GM19023 (cell line): ENCODE results near the gene KY.

Source experiments
- ATAC-seq: cut with Tn5 transposase; IDR thresholded peaks from one replicate; pipeline ENCODE4 v1.9.1; 2021; ENCODE audit warnings: mild to moderate bottlenecking, moderate library complexity; ENCODE audit not compliant: unreplicated experiment

KY gene

GRCh38 chr3:134647902-134648760 is 2.7 kb downstream of the KY start:
- ATAC-seq = no peak

DNA sequence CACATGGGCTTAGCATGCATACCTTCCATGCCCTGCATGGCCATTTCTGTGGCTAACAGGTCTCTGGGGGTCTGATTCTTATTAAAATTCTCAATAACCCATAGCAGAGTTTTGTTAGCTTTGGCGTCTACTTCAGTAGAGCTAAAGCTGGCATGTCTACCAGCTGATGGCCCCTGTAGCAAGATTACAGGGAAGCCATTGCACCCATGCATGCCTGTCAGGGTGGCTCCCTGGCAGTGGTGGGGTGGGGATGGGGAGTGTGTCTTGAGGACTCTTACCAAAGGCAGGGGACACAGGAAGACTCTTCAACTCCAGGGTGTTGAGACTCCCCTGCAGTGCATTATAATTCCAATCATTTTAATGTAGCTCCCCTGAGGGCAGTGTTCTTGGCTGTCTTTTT is 4.7 kb downstream of the KY start:
- no peak for ATAC-seq

DNA sequence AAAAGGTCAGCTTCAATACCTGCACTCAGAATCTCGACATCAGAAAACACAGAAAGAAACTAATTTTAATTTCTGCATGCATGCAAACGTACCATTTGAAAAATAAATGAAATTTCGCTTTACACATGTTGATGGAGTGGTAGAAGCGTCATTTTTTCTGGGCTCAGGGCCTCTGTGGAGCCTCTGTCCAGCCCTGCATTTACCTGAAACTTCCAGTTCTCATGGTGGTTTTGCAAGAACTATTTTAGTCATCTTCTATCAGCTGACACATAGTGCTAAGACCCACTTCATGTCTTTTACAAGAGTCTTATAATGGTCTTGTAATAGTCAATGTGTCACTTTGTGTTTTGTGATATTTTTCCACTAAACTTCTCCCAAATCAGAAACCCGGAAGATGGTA is 5.3 kb downstream of the KY start:
- no peak for ATAC-seq

DNA sequence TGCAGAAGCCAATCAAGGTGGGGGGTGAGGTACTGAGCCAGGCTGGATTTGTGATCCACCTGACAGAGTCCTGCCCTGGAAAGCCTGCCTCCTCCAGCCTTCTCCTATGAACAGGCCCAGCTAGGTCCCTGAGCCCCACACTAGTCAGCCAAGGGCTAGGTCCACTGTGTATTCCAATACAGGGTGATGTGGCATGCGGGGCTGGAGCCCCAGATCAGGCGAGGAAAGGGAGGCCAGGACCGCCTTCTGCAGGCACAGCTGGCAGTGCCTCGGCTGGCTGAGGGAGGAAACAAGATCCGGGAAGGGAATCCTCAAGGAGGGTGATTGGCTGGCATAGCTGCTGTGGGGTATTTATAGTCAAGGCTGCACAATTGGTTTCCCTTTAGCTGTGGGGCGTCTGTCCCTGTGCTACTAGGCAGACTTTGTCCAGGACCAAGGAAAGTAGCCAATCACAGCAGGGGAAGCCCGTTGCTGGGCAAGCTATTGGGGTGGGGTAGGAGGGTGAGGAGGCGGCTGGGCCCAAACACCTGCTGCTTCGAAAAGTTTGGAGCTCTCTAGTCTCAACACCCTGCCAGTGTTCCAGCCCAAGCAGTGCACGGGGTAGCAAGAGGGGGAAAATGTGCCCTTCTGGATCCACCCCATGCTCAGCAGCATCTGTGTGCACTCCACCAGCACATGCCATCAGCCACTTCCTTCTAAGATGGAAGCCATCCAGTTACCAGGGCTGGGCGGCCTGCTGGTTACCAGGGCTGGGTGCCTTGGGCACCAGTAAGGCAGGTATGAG is 5.9 kb downstream of the KY start:
- ATAC-seq = no peak

- no peak for ATAC-seq
Measured at GRCh38 chr3:134643150-134643675, 7.6 kb downstream of the KY start.

DNA sequence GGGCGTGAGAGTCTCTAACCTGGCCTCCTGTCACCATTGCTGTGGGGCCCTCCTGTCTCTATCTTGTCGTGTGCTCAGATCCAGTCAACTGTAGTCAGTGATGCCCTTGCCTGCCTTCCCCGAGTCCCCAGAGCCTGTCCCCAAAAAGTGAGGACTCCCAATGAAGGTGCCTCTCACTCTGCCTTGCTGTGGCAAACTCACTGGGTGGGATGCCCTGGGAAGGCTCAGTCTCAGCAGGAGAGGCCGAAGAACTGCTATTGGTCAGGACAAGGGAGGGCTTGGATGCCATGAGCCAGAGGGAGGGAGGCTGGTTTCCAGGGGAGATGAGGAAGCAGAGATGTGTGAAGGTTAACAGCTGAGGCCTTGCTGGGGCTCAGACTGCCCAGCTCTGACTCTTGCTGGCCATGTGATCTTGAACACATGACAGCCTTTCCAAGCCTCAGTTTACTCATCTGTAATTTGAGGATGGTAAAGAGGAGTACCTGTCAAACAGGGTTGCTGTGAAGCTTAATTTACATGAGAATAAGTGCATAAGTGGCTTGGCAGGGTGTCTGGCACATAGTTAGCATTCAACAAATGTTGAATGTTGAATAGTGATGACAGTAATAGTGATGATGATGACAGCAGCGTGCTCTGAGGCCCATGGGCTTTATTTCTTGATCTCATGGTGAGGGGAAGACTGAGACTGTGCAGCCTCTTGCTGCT is 8.2 kb downstream of the KY start:
- no peak for ATAC-seq

GRCh38 chr3:134641671-134642300 is 9.0 kb downstream of the KY start:
- no peak for ATAC-seq

DNA sequence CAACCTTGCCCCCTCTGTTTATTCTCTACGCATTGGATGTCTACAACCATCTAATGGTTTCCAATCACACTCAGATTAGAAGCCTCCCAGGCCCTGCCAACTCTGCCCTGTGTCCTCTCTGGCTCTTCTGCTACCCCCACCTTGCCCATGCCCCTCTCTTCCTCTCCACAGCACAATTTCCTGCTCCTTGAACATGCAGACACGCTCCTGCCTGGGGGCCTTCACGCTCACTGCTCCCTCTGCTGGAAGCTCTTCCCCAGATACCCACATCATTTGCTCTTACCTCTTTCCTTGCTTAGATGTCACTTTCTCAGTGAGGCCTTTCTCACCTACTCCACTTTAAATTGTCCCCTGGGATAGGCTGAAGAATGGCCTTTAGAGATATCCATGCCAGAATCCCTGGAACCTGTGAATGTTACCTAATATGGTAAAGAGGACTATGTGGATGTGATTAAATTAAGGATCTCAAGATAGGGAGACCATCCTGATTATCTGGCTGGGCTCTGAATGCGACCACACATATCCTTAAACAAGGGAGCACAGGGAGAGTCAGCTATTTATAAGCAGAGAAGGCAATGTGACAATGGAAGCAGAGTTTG is 9.9 kb downstream of the KY start:
- ATAC-seq = no peak

GRCh38 chr3:134640378-134640777 is 10.4 kb downstream of the KY start:
- ATAC-seq = no peak

GRCh38 chr3:134638385-134639030 is 12.3 kb downstream of the KY start:
- no peak for ATAC-seq

- no peak for ATAC-seq
Measured at GRCh38 chr3:134636406-134636805, 14.4 kb downstream of the KY start.

- no peak for ATAC-seq
Measured at GRCh38 chr3:134630506-134630905, 20.3 kb downstream of the KY start.

GRCh38 chr3:134628884-134629283 is 21.9 kb downstream of the KY start:
- no peak for ATAC-seq

DNA sequence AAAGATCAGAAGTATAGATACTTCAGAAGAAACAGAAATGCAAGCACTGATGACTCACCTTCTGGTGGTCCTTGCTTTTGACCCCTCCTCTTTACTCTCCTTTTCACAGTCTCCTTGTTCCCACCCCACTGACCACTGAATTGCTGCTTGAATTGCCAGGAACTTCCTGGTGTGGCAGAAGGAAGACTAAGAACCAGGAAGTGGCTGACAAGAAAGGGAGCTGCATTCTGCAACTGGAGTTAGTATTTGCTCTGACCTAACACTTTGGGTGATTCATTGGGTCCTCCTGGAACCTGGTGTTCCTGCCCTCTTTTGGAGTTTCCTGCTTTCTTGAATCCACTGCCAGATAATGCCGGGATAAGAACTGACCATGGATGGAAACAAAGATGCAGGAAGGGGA is 23.0 kb downstream of the KY start:
- no peak for ATAC-seq

- no peak for ATAC-seq
Measured at GRCh38 chr3:134625885-134626741, 24.7 kb downstream of the KY start.

DNA sequence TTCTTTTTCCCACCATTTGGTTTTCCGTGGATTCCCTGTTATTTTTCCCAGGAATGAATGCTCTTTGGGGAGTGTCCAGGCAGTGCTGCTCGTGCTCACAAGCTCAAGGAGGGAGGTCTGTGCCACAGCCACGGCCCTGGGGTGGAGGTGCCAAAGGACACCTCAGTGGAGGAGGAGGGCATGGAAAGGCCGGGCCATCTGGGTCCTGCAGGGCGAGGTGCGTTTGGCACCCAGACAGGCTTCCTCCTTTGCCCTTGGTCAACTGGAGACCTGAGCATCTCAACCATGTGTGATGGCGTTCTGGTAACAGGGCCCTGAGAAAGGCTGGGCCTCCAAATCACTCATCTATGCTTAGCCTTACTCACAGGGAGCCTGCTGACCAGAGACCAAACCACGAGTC is 25.4 kb downstream of the KY start:
- ATAC-seq = no peak

DNA sequence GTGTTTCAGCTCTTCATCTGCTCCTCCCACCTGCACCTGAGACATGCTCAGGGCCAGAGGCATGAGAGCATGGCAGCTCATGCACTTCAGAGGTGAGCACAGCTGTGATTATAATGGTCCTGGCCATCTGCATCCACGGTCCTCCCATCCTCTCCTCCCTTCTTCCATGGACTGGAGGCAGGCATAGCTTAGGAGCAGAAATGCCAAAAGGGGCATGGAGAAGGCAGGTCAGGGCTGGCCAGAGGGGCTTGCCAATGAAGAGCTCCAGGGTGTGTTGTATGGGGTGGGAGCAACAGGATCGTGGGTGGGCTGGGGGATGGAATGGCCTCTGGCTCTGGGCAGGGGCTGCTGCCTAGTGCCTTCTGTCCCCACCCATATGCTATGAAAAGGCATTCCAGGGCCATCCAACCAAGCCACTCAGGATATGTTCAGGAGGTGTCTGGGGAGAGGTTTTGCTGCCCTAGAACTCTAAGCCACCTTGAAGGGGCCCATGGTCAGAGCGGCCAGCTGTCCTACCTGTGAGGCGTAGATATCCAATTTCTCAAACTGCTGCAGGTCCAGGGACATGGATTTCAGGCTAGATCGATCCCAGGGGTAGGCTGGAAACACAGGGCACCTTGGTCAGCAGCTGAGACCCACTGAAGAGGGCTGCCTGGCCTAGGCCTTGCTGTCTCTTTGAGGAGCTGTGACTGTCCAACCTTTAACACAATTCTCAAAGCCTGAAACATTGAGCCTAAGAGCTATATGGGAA is 26.1 kb downstream of the KY start:
- ATAC-seq = no peak

DNA sequence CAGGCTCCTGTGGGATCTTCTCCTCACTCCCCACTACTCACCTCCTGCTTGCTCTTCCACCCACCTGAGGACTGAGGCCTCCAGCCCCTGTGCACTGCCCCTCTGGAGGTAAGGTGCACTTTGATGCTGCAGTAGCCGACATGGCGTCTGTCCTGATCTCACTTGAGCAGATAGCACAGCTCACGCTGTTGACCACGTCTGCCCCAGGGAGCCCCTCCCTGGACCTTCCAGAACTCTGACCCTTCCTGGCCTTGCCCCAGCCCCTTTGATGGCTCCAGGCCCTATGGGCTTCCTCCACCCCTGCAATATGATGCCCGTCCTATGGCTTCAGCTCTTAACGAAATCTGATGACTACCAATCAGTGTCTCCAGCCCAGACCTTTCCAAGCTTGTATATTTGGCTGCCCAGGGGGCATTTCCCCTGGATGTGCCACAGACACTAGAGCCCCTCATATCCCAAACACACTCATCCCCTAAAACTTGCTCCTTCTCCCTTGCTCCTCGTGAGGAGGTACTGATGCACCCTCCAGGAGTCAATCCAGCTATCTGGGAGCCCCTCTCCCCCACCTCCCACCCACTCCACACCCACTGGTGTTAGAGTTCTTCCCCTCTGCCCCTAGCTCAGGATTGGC is 27.1 kb downstream of the KY start:
- ATAC-seq = no peak
